Activated naive CD8-positive, alpha-beta T cell treated with anti-CD3 and anti-CD28 coated beads for 36 hours (primary cell): ENCODE data around the gene CLEC2D. TPM values are rescaled to one million over a fixed set of nuclear protein-coding genes. Genes with fewer than 3 reads are reported as not detected.
A peak's percentile ranks its signal among the peaks of the same experiment; 100 is the strongest.
"Not testable (repeated sequence)": the region's sequence is repeated elsewhere in the genome, so short reads cannot be mapped to it uniquely, and the experiment has no call there.

ENCODE experiments used
- DNase-seq: peaks from one replicate; pipeline ENCODE4 v3.0.0; 2021
- H3K27ac Mint-ChIP-seq: one replicate; pipeline ENCODE4 v1.8.0; 2022; ENCODE audit warnings: mild to moderate bottlenecking, moderate library complexity, mixed read lengths
- H3K27me3 Mint-ChIP-seq: one replicate; pipeline ENCODE4 v1.8.0; 2022; ENCODE audit warnings: mild to moderate bottlenecking, mixed read lengths
- H3K36me3 Mint-ChIP-seq: one replicate; pipeline ENCODE4 v1.8.0; 2021; ENCODE audit warnings: mild to moderate bottlenecking, mixed read lengths
- H3K4me1 Mint-ChIP-seq: one replicate; pipeline ENCODE4 v1.8.0; 2021; ENCODE audit warnings: mixed read lengths
- H3K4me3 Mint-ChIP-seq: one replicate; pipeline ENCODE4 v1.8.0; 2022; ENCODE audit warnings: mild to moderate bottlenecking, moderate library complexity, mixed read lengths
- H3K9me3 Mint-ChIP-seq: one replicate; pipeline ENCODE4 v1.8.0; 2022; ENCODE audit warnings: mixed read lengths
- total RNA-seq, 2 experiments: library from RNA; stranded (reverse); gene quantifications; one replicate each; pipeline ENCODE4 v1.2.3, GENCODE V29; 2021

The CLEC2D gene
- total RNA-seq, 2 experiments from 2014 or later: 270 to 290 TPM

- H3K27me3 Mint-ChIP-seq: peaks cover 21% of the 10 kb centered on the region
- H3K9me3 Mint-ChIP-seq: peaks cover 5% of the 10 kb centered on the region
- H3K27ac Mint-ChIP-seq: peak overlapping the region; percentile 100
- H3K36me3 Mint-ChIP-seq: peaks cover 87% of the 10 kb centered on the region
- peak overlapping the region; percentile 96 for H3K4me3 Mint-ChIP-seq
- peak; percentile 75 for DNase-seq
- H3K4me1 Mint-ChIP-seq: peaks cover 63% of the 10 kb centered on the region
Measured at GRCh38 chr12:9673404-9674225, 4.1 kb downstream of the CLEC2D start.

GRCh38 chr12:9674226-9674590, 4.7 kb downstream of the CLEC2D start:
- Mint-ChIP-seq H3K4me3 (peak overlapping the region; percentile 96), H3K4me1 (peaks cover 63% of the 10 kb centered on the region), H3K9me3 (peaks cover 5% of the 10 kb centered on the region), H3K36me3 (peaks cover 89% of the 10 kb centered on the region), H3K27ac (peak overlapping the region; percentile 100), H3K27me3 (peaks cover 21% of the 10 kb centered on the region)
- peak; percentile 49 for DNase-seq

GRCh38 chr12:9682508-9682907, 13.0 kb downstream of the CLEC2D start:
- DNase-seq, H3K27me3 Mint-ChIP-seq: not testable (repeated sequence)
- Mint-ChIP-seq H3K4me3 (peak overlapping the region; percentile 71), H3K4me1 (peaks cover 75% of the 10 kb centered on the region), H3K27ac (peak overlapping the region; percentile 83), H3K9me3 (peaks cover 41% of the 10 kb centered on the region), H3K36me3 (peaks cover 91% of the 10 kb centered on the region)

GRCh38 chr12:9682949-9683348, 13.4 kb downstream of the CLEC2D start:
- not testable (repeated sequence) for DNase-seq, H3K27me3 Mint-ChIP-seq
- peaks cover 41% of the 10 kb centered on the region for H3K9me3 Mint-ChIP-seq
- H3K4me3 Mint-ChIP-seq: peak overlapping the region; percentile 71
- peak overlapping the region; percentile 83 for H3K27ac Mint-ChIP-seq
- peaks cover 73% of the 10 kb centered on the region for H3K4me1 Mint-ChIP-seq
- H3K36me3 Mint-ChIP-seq: peaks cover 90% of the 10 kb centered on the region

GRCh38 chr12:9685366-9685765, 15.9 kb downstream of the CLEC2D start:
- H3K36me3 Mint-ChIP-seq: peaks cover 94% of the 10 kb centered on the region
- peak overlapping the region; percentile 65 for H3K4me3 Mint-ChIP-seq

GRCh38 chr12:9685915-9686314, 16.4 kb downstream of the CLEC2D start:
- no peak for DNase-seq
- peak overlapping the region; percentile 83 for H3K27ac Mint-ChIP-seq
- H3K9me3 Mint-ChIP-seq: peaks cover 41% of the 10 kb centered on the region
- peak overlapping the region; percentile 40 for H3K4me3 Mint-ChIP-seq
- H3K36me3 Mint-ChIP-seq: peaks cover 94% of the 10 kb centered on the region
- H3K27me3 Mint-ChIP-seq: no peaks in the 10 kb centered on the region
- H3K4me1 Mint-ChIP-seq: peaks cover 69% of the 10 kb centered on the region

More at GRCh38 chr12:9685366-9685765, 15.9 kb downstream of the CLEC2D start:
- DNase-seq, H3K27me3 Mint-ChIP-seq: not testable (repeated sequence)
- Mint-ChIP-seq H3K27ac (peak overlapping the region; percentile 83), H3K9me3 (peaks cover 44% of the 10 kb centered on the region), H3K4me1 (peaks cover 70% of the 10 kb centered on the region)

- Mint-ChIP-seq H3K4me1 (peaks cover 64% of the 10 kb centered on the region), H3K4me3 (no peak overlapping the region), H3K36me3 (peaks cover 95% of the 10 kb centered on the region), H3K27me3 (no peaks in the 10 kb centered on the region), H3K9me3 (peaks cover 43% of the 10 kb centered on the region), H3K27ac (peak overlapping the region; percentile 48)
- no peak for DNase-seq
Measured at GRCh38 chr12:9687228-9687627, 17.7 kb downstream of the CLEC2D start.

GRCh38 chr12:9692909-9693308, 23.4 kb downstream of the CLEC2D start:
- H3K9me3 Mint-ChIP-seq: peaks cover 49% of the 10 kb centered on the region
- H3K27ac Mint-ChIP-seq: peak overlapping the region; percentile 67
- H3K27me3 Mint-ChIP-seq: no peaks in the 10 kb centered on the region
- H3K4me1 Mint-ChIP-seq: peaks cover 44% of the 10 kb centered on the region
- H3K4me3 Mint-ChIP-seq: no peak overlapping the region
- no peak for DNase-seq
- peaks cover 93% of the 10 kb centered on the region for H3K36me3 Mint-ChIP-seq

GRCh38 chr12:9694241-9694640, 24.7 kb downstream of the CLEC2D start:
- Mint-ChIP-seq H3K27ac (no peak overlapping the region), H3K9me3 (peaks cover 45% of the 10 kb centered on the region), H3K4me3 (no peak overlapping the region), H3K4me1 (peaks cover 48% of the 10 kb centered on the region), H3K36me3 (peaks cover 88% of the 10 kb centered on the region), H3K27me3 (no peaks in the 10 kb centered on the region)
- DNase-seq: no peak

GRCh38 chr12:9695150-9695549, 25.6 kb downstream of the CLEC2D start:
- DNase-seq: not testable (repeated sequence)
- H3K9me3 Mint-ChIP-seq: peaks cover 38% of the 10 kb centered on the region

GRCh38 chr12:9695661-9696060, 26.1 kb downstream of the CLEC2D start:
- H3K4me1 Mint-ChIP-seq: peaks cover 55% of the 10 kb centered on the region
- not testable (repeated sequence) for H3K4me3 Mint-ChIP-seq, DNase-seq, H3K27me3 Mint-ChIP-seq
- H3K9me3 Mint-ChIP-seq: peaks cover 38% of the 10 kb centered on the region
- H3K27ac Mint-ChIP-seq: peak overlapping the region; percentile 20
- peaks cover 77% of the 10 kb centered on the region for H3K36me3 Mint-ChIP-seq

More at GRCh38 chr12:9695150-9695549, 25.6 kb downstream of the CLEC2D start:
- H3K27me3 Mint-ChIP-seq, H3K4me3 Mint-ChIP-seq: not testable (repeated sequence)
- H3K4me1 Mint-ChIP-seq: peaks cover 50% of the 10 kb centered on the region
- peak overlapping the region; percentile 20 for H3K27ac Mint-ChIP-seq
- peaks cover 81% of the 10 kb centered on the region for H3K36me3 Mint-ChIP-seq

- H3K4me1 Mint-ChIP-seq: peaks cover 72% of the 10 kb centered on the region
- H3K27me3 Mint-ChIP-seq: no peaks in the 10 kb centered on the region
- H3K9me3 Mint-ChIP-seq: peaks cover 28% of the 10 kb centered on the region
- DNase-seq: no peak
- H3K4me3 Mint-ChIP-seq: no peak overlapping the region
- H3K27ac Mint-ChIP-seq: peak overlapping the region; percentile 34
- H3K36me3 Mint-ChIP-seq: peaks cover 64% of the 10 kb centered on the region
Measured at GRCh38 chr12:9697619-9698018, 28.1 kb downstream of the CLEC2D start.

GRCh38 chr12:9698681-9699080, 29.2 kb downstream of the CLEC2D start:
- DNase-seq: no peak
- Mint-ChIP-seq H3K9me3 (peaks cover 23% of the 10 kb centered on the region), H3K4me3 (no peak overlapping the region), H3K27ac (peak overlapping the region; percentile 55), H3K4me1 (peaks cover 71% of the 10 kb centered on the region), H3K27me3 (no peaks in the 10 kb centered on the region), H3K36me3 (peaks cover 55% of the 10 kb centered on the region)

- H3K36me3 Mint-ChIP-seq: peaks cover 49% of the 10 kb centered on the region
- H3K27me3 Mint-ChIP-seq: no peaks in the 10 kb centered on the region
- H3K9me3 Mint-ChIP-seq: peaks cover 26% of the 10 kb centered on the region
- H3K27ac Mint-ChIP-seq: peak overlapping the region; percentile 60
- H3K4me1 Mint-ChIP-seq: peaks cover 71% of the 10 kb centered on the region
- no peak for DNase-seq
- no peak overlapping the region for H3K4me3 Mint-ChIP-seq
Measured at GRCh38 chr12:9699269-9699897, 29.9 kb downstream of the CLEC2D start.

- H3K27ac Mint-ChIP-seq: peak overlapping the region; percentile 94
Measured at GRCh38 chr12:9699898-9700605, 30.5 kb downstream of the CLEC2D start.

More at GRCh38 chr12:9699898-9700605, 30.5 kb downstream of the CLEC2D start:
- DNase-seq: no peak
- Mint-ChIP-seq H3K4me3 (peak overlapping the region; percentile 4), H3K4me1 (peaks cover 69% of the 10 kb centered on the region), H3K9me3 (peaks cover 29% of the 10 kb centered on the region), H3K27me3 (no peaks in the 10 kb centered on the region), H3K36me3 (peaks cover 44% of the 10 kb centered on the region)
